Measurements from ENCODE around the gene TRIP10. TPM values are rescaled to one million over a fixed set of nuclear protein-coding genes. Genes with fewer than 3 reads are reported as not detected.

Gene TRIP10
- polyA plus RNA-seq = 100 to 1,000 TPM in 1 of 4 donors, 10 to 100 TPM in 3; 42.1 to 141 (median 84.1) TPM
- long read RNA-seq, donor 1 = 0 reads
- long read RNA-seq, donor 2, partial matches to known transcripts = 11 of 16 reads
- long read RNA-seq, donor 2, other reads (novel, unspliced or antisense) = 0 of 16 reads
- long read RNA-seq, donor 3, partial matches to known transcripts = 25 of 34 reads
- long read RNA-seq, donor 3, other reads (novel, unspliced or antisense) = 0 of 34 reads
- long read RNA-seq, donor 4, partial matches to known transcripts = 0 of 1 reads
- long read RNA-seq, donor 4, other reads (novel, unspliced or antisense) = 0 of 1 reads
- long read RNA-seq, donor 5, partial matches to known transcripts = 0 of 2 reads
- long read RNA-seq, donor 5, other reads (novel, unspliced or antisense) = 0 of 2 reads
- long read RNA-seq, donor 6, transcript TRIP10-202 (14 exons, 2,035 nt) = major isoform, 5 of 28 reads
- long read RNA-seq, donor 6, partial matches to known transcripts = 22 of 28 reads
- long read RNA-seq, donor 6, other reads (novel, unspliced or antisense) = 0 of 28 reads
- long read RNA-seq, donor 7, partial matches to known transcripts = 24 of 31 reads
- long read RNA-seq, donor 7, other reads (novel, unspliced or antisense) = 0 of 31 reads
- long read RNA-seq, donor 8 = 0 reads
- long read RNA-seq, donor 9, partial matches to known transcripts = 0 of 4 reads
- long read RNA-seq, donor 9, other reads (novel, unspliced or antisense) = 0 of 4 reads
- long read RNA-seq, donor 10, transcript TRIP10-202 (14 exons, 2,035 nt) = major isoform, 7 of 27 reads
- long read RNA-seq, donor 10, partial matches to known transcripts = 18 of 27 reads
- long read RNA-seq, donor 10, other reads (novel, unspliced or antisense) = 0 of 27 reads

GRCh38 chr19:6739390-6739882 is at the start of gene TRIP10:
TRIP10 (plus strand) TSS chr19:6739680; CDS start chr19:6739762, 82 bp downstream.
- Histone ChIP-seq H3K27me3 (ENCODE audit: control insufficient read depth in 3 of 3, insufficient read depth in 3 of 3, low read length in 3 of 3) (no peaks in the 10 kb centered on the region), H3K36me3 (ENCODE audit: control insufficient read depth in 3 of 3, insufficient read depth in 2 of 3, low read depth in 1 of 3, low read length in 3 of 3) (peaks cover 0 to 39% (median 2%) of the 10 kb centered on the region in 3 donors), H3K4me3 (ENCODE audit: low read depth in 1 of 3, low read length in 3 of 3) (peak within 1 kb of the TSS; percentile 65 to 88 (median 78)), H3K4me1 (ENCODE audit: control insufficient read depth in 3 of 3, insufficient read depth in 2 of 3, low read depth in 1 of 3, low read length in 2 of 3) (peaks cover 0 to 35% (median 0%) of the 10 kb centered on the region in 3 donors), H3K9me3 (ENCODE audit: control insufficient read depth in 2 of 2, insufficient read depth in 1 of 2, low read depth in 1 of 2, low read length in 1 of 2) (no peaks in the 10 kb centered on the region), H3K27ac (ENCODE audit: low read depth in 1 of 3, low read length in 2 of 3) (peak within 1 kb of the TSS; percentile 88 to 94 (median 91))
- DNase-seq = peak; percentile 84 to 89
- FAIRE-seq = no peak
- WGBS, 3 donors = 0 to 1% (median 1%) methylated on average over 21 to 47 of the region's 47 CpGs

- no peaks in the 10 kb centered on the region for H3K9me3 ChIP-seq (ENCODE audit: control insufficient read depth in 2 of 2, insufficient read depth in 1 of 2, low read depth in 1 of 2, low read length in 1 of 2)
- H3K36me3 ChIP-seq (ENCODE audit: control insufficient read depth in 3 of 3, insufficient read depth in 2 of 3, low read depth in 1 of 3, low read length in 3 of 3) = peaks cover 0 to 5% (median 0%) of the 10 kb centered on the region in 3 donors
- 87 to 89% (median 88%) methylated on average over 11 of the region's 11 CpGs for WGBS, 3 donors
- no peak for FAIRE-seq
- H3K4me3 ChIP-seq (ENCODE audit: low read depth in 1 of 3, low read length in 3 of 3) = no peak overlapping the region
- H3K4me1 ChIP-seq (ENCODE audit: control insufficient read depth in 3 of 3, insufficient read depth in 2 of 3, low read depth in 1 of 3, low read length in 2 of 3) = no peaks in the 10 kb centered on the region
- H3K27ac ChIP-seq (ENCODE audit: low read depth in 1 of 3, low read length in 2 of 3) = no peak overlapping the region
- no peaks in the 10 kb centered on the region for H3K27me3 ChIP-seq (ENCODE audit: control insufficient read depth in 3 of 3, insufficient read depth in 3 of 3, low read length in 3 of 3)
- no peak for DNase-seq
Measured at GRCh38 chr19:6690160-6690885, 49.2 kb upstream of the TRIP10 start.

GRCh38 chr19:6691342-6691741 is 48.1 kb upstream of the TRIP10 start:
- peaks cover 0 to 5% (median 0%) of the 10 kb centered on the region in 3 donors for H3K36me3 ChIP-seq (ENCODE audit: control insufficient read depth in 3 of 3, insufficient read depth in 2 of 3, low read depth in 1 of 3, low read length in 3 of 3)
- no peaks in the 10 kb centered on the region for H3K4me1 ChIP-seq (ENCODE audit: control insufficient read depth in 3 of 3, insufficient read depth in 2 of 3, low read depth in 1 of 3, low read length in 2 of 3)
- WGBS, 3 donors = 88 to 97% (median 92%) methylated on average over 8 of the region's 8 CpGs
- no peaks in the 10 kb centered on the region for H3K27me3 ChIP-seq (ENCODE audit: control insufficient read depth in 3 of 3, insufficient read depth in 3 of 3, low read length in 3 of 3)
- no peak overlapping the region for H3K27ac ChIP-seq (ENCODE audit: low read depth in 1 of 3, low read length in 2 of 3)
- DNase-seq (no peak), FAIRE-seq (no peak)
- no peak overlapping the region for H3K4me3 ChIP-seq (ENCODE audit: low read depth in 1 of 3, low read length in 3 of 3)
- H3K9me3 ChIP-seq (ENCODE audit: control insufficient read depth in 2 of 2, insufficient read depth in 1 of 2, low read depth in 1 of 2, low read length in 1 of 2) = no peaks in the 10 kb centered on the region

- DNase-seq = no peak
- Histone ChIP-seq H3K27ac (ENCODE audit: low read depth in 1 of 3, low read length in 2 of 3) (no peak overlapping the region), H3K36me3 (ENCODE audit: control insufficient read depth in 3 of 3, insufficient read depth in 2 of 3, low read depth in 1 of 3, low read length in 3 of 3) (peaks cover 0 to 3% (median 0%) of the 10 kb centered on the region in 3 donors), H3K4me3 (ENCODE audit: low read depth in 1 of 3, low read length in 3 of 3) (no peak overlapping the region), H3K4me1 (ENCODE audit: control insufficient read depth in 3 of 3, insufficient read depth in 2 of 3, low read depth in 1 of 3, low read length in 2 of 3) (no peaks in the 10 kb centered on the region), H3K27me3 (ENCODE audit: control insufficient read depth in 3 of 3, insufficient read depth in 3 of 3, low read length in 3 of 3) (no peaks in the 10 kb centered on the region), H3K9me3 (ENCODE audit: control insufficient read depth in 2 of 2, insufficient read depth in 1 of 2, low read depth in 1 of 2, low read length in 1 of 2) (no peaks in the 10 kb centered on the region)
- WGBS, 3 donors = 80 to 85% (median 84%) methylated on average over 10 of the region's 10 CpGs
- no peak for FAIRE-seq
Measured at GRCh38 chr19:6692027-6692426, 47.5 kb upstream of the TRIP10 start.

GRCh38 chr19:6693056-6693471 is 46.4 kb upstream of the TRIP10 start:
- FAIRE-seq = no peak
- no peaks in the 10 kb centered on the region for H3K4me1 ChIP-seq (ENCODE audit: control insufficient read depth in 3 of 3, insufficient read depth in 2 of 3, low read depth in 1 of 3, low read length in 2 of 3)

GRCh38 chr19:6693681-6694080 is 45.8 kb upstream of the TRIP10 start:
- FAIRE-seq = no peak
- Histone ChIP-seq H3K27me3 (ENCODE audit: control insufficient read depth in 3 of 3, insufficient read depth in 3 of 3, low read length in 3 of 3) (no peaks in the 10 kb centered on the region), H3K36me3 (ENCODE audit: control insufficient read depth in 3 of 3, insufficient read depth in 2 of 3, low read depth in 1 of 3, low read length in 3 of 3) (peaks cover 0 to 6% (median 0%) of the 10 kb centered on the region in 3 donors), H3K9me3 (ENCODE audit: control insufficient read depth in 2 of 2, insufficient read depth in 1 of 2, low read depth in 1 of 2, low read length in 1 of 2) (no peaks in the 10 kb centered on the region), H3K4me3 (ENCODE audit: low read depth in 1 of 3, low read length in 3 of 3) (no peak overlapping the region), H3K27ac (ENCODE audit: low read depth in 1 of 3, low read length in 2 of 3) (no peak overlapping the region), H3K4me1 (ENCODE audit: control insufficient read depth in 3 of 3, insufficient read depth in 2 of 3, low read depth in 1 of 3, low read length in 2 of 3) (no peaks in the 10 kb centered on the region)
- WGBS, 3 donors = 74 to 80% (median 76%) methylated on average over 6 to 7 of the region's 7 CpGs
- DNase-seq = no peak

More at GRCh38 chr19:6693056-6693471, 46.4 kb upstream of the TRIP10 start:
- Histone ChIP-seq H3K27me3 (ENCODE audit: control insufficient read depth in 3 of 3, insufficient read depth in 3 of 3, low read length in 3 of 3) (no peaks in the 10 kb centered on the region), H3K4me3 (ENCODE audit: low read depth in 1 of 3, low read length in 3 of 3) (no peak overlapping the region), H3K27ac (ENCODE audit: low read depth in 1 of 3, low read length in 2 of 3) (no peak overlapping the region), H3K9me3 (ENCODE audit: control insufficient read depth in 2 of 2, insufficient read depth in 1 of 2, low read depth in 1 of 2, low read length in 1 of 2) (no peaks in the 10 kb centered on the region), H3K36me3 (ENCODE audit: control insufficient read depth in 3 of 3, insufficient read depth in 2 of 3, low read depth in 1 of 3, low read length in 3 of 3) (peaks cover 0 to 6% (median 0%) of the 10 kb centered on the region in 3 donors)
- DNase-seq = no peak
- WGBS, 3 donors = 89 to 97% (median 90%) methylated on average over 13 of the region's 13 CpGs

GRCh38 chr19:6694147-6694815 is 45.2 kb upstream of the TRIP10 start:
- DNase-seq = no peak
- WGBS, 3 donors = 95 to 98% (median 96%) methylated on average over 22 to 25 of the region's 25 CpGs
- Histone ChIP-seq H3K4me3 (ENCODE audit: low read depth in 1 of 3, low read length in 3 of 3) (no peak overlapping the region), H3K9me3 (ENCODE audit: control insufficient read depth in 2 of 2, insufficient read depth in 1 of 2, low read depth in 1 of 2, low read length in 1 of 2) (no peaks in the 10 kb centered on the region), H3K4me1 (ENCODE audit: control insufficient read depth in 3 of 3, insufficient read depth in 2 of 3, low read depth in 1 of 3, low read length in 2 of 3) (no peaks in the 10 kb centered on the region), H3K36me3 (ENCODE audit: control insufficient read depth in 3 of 3, insufficient read depth in 2 of 3, low read depth in 1 of 3, low read length in 3 of 3) (peaks cover 0 to 6% (median 0%) of the 10 kb centered on the region in 3 donors), H3K27me3 (ENCODE audit: control insufficient read depth in 3 of 3, insufficient read depth in 3 of 3, low read length in 3 of 3) (no peaks in the 10 kb centered on the region), H3K27ac (ENCODE audit: low read depth in 1 of 3, low read length in 2 of 3) (no peak overlapping the region)
- no peak for FAIRE-seq

All from small intestine (tissue), 16 donors.